ENCODE data around the gene BAZ1B.
"Not testable (repeated sequence)": the region's sequence is repeated elsewhere in the genome, so short reads cannot be mapped to it uniquely, and the experiment has no call there.

DNA sequence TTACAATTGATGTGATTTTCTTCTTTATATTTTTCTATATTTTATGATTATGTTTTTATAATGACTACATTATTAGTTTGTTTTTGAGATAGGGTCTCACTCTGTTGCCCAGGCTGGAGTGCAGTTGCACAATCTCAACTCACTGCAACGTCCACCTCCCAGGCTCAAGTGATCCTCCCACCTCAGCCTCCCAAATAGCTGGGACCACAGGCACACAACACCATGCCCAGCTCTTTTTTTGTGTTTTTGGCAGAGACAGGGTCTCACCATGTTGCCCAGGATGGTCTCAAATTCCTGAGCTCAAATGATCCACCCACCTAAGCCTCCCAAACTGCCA, 4.0 kb upstream of the BAZ1B start:
- TF ChIP-seq TAF1 (IDR thresholded peaks at IDR 0.05; ENCODE audit: low read depth); EP300 (conservative IDR thresholded peaks at IDR 0.05; ENCODE audit: poor library complexity, severe bottlenecking); POLR2AphosphoS5 (IDR thresholded peaks at IDR 0.05); EZH2 (IDR thresholded peaks at IDR 0.05; ENCODE audit: borderline replicate concordance, insufficient read depth, low read length, poor library complexity, severe bottlenecking): not testable (repeated sequence)
- TF ChIP-seq, protein P1, sequence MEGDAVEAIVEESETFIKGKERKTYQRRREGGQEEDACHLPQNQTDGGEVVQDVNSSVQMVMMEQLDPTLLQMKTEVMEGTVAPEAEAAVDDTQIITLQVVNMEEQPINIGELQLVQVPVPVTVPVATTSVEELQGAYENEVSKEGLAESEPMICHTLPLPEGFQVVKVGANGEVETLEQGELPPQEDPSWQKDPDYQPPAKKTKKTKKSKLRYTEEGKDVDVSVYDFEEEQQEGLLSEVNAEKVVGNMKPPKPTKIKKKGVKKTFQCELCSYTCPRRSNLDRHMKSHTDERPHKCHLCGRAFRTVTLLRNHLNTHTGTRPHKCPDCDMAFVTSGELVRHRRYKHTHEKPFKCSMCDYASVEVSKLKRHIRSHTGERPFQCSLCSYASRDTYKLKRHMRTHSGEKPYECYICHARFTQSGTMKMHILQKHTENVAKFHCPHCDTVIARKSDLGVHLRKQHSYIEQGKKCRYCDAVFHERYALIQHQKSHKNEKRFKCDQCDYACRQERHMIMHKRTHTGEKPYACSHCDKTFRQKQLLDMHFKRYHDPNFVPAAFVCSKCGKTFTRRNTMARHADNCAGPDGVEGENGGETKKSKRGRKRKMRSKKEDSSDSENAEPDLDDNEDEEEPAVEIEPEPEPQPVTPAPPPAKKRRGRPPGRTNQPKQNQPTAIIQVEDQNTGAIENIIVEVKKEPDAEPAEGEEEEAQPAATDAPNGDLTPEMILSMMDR (IDR thresholded peaks at IDR 0.05; ENCODE audit: poor library complexity, severe bottlenecking) = not testable (repeated sequence)
